ENCODE measurements around the gene ARHGAP44. TPM values are rescaled to one million over a fixed set of nuclear protein-coding genes. Genes with fewer than 3 reads are reported as not detected.

ARHGAP44 gene
- total and polyA plus RNA-seq, 2 of the 8 experiments (the other 6 are each of a cell fraction or from before 2014, with no cell fraction given), result 6.2 to 22.2 TPM

DNA sequence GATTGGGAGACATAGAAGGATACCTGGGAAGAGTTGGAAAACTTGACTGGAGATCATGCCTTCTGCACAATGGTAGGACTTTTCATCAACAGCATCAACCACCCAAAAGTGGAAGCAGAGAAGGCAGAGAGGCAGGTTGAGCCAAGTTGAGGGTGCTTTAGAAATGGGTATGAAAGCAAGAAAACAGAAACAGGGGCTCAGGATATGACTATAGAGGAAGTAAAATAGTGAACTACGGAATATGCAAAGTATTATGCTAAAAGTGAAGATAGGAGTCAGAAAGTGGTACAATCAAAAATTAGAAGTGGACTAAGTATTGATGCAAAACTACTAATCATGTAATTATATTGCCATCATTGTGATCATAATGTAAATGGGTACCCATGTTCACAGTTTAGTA, 16.1 kb upstream of the ARHGAP44 start:
- no peak overlapping the region for H2AK5ac ChIP-seq (ENCODE audit: low read depth, low read length)
- H2BK120ac ChIP-seq (replicated peaks; ENCODE audit: low read depth, low read length), result no peak overlapping the region
- H3K79me1 ChIP-seq (ENCODE audit: low read depth, low read length), result no peaks in the 10 kb centered on the region
- H3K9me3 ChIP-seq (ENCODE audit: insufficient read depth in 2 of 2, low read depth in 1 of 2, low read length in 1 of 2), result no peaks in the 10 kb centered on the region
- H3K56ac ChIP-seq (replicated peaks; ENCODE audit: insufficient read length, low read depth, low read length), result no peak overlapping the region
- ChIA-PET CTCF (ENCODE audit: partially characterized antibody) (no interaction called here), POLR2A (ENCODE audit: partially characterized antibody) (no interaction called here)
- no peak overlapping the region for H3K9ac ChIP-seq (replicated peaks in 1 of 4; ENCODE audit: extremely low read depth in 1 of 4, low read depth in 3 of 4, low read length in 3 of 4)
- no peaks in the 10 kb centered on the region for H3K4me1 ChIP-seq (replicated peaks in 1 of 4; ENCODE audit: control insufficient read depth in 3 of 4, insufficient read depth in 4 of 4, low read length in 3 of 4)
- FAIRE-seq (no peak), DNase-seq (ENCODE audit: low read depth in 1 of 2, low spot score in 2 of 2) (no peak)
- no peak overlapping the region for H3K4me2 ChIP-seq (ENCODE audit: insufficient read depth in 1 of 2, low read depth in 2 of 2, low read length in 2 of 2)
- H3K23ac ChIP-seq (ENCODE audit: insufficient read length), result no peak overlapping the region
- no peak overlapping the region for H4K5ac ChIP-seq (ENCODE audit: insufficient read length, low read depth, low read length)
- no peak overlapping the region for H3K18ac ChIP-seq (ENCODE audit: extremely low read depth, low read length)
- no peak overlapping the region for H2BK15ac ChIP-seq (ENCODE audit: low read length)
- no peaks in the 10 kb centered on the region for H3K27me3 ChIP-seq (replicated peaks in 1 of 4; ENCODE audit: control insufficient read depth in 3 of 4, extremely low read depth in 1 of 4, insufficient read depth in 3 of 4, low read length in 3 of 4)
- TF ChIP-seq ZNF274 (IDR thresholded peaks at IDR 0.05; ENCODE audit: borderline replicate concordance, extremely low read depth, low read length) (no peak), KDM5A (IDR thresholded peaks at IDR 0.05; ENCODE audit: low read length) (no peak), TAF7 (optimal IDR thresholded peaks at IDR 0.05; ENCODE audit: borderline replicate concordance, low read depth, low read length) (no peak)
- H3K4me3 ChIP-seq (ENCODE audit: extremely low read depth in 1 of 4, insufficient read depth in 2 of 4, low read depth in 3 of 4, low read length in 4 of 4), result no peak overlapping the region
- no peak overlapping the region for H3K4ac ChIP-seq (replicated peaks; ENCODE audit: insufficient read length, low read depth, low read length)
- H4K8ac ChIP-seq (ENCODE audit: extremely low read depth, insufficient read depth, low read length), result no peak overlapping the region
- no peak overlapping the region for H3K14ac ChIP-seq (ENCODE audit: insufficient read length)
- no peaks in the 10 kb centered on the region for H4K20me1 ChIP-seq (replicated peaks in 1 of 2; ENCODE audit: control insufficient read depth in 1 of 2, insufficient read depth in 2 of 2, low read length in 2 of 2)
- no peak overlapping the region for H2BK5ac ChIP-seq (ENCODE audit: low read depth, low read length)
- WGBS, 2 experiments (ENCODE audit: extremely low coverage in 1 of 2, insufficient coverage in 1 of 2, insufficient read length in 1 of 2, insufficient replicate concordance in 2 of 2, low coverage in 1 of 2, low lambda C conversion rate in 2 of 2, missing lambda C conversion rate in 1 of 2), result 85% methylated on average over 1 of the region's 1 CpG; no CpG with 5 or more reads in 1 of the 2 experiments
- H4K91ac ChIP-seq (replicated peaks; ENCODE audit: insufficient read length, low read length), result no peak overlapping the region
- H2BK12ac ChIP-seq (ENCODE audit: low read depth, low read length), result no peak overlapping the region
- no peak overlapping the region for H2AFZ ChIP-seq (ENCODE audit: low read length)
- H3K23me2 ChIP-seq (ENCODE audit: low read depth, low read length), result no peaks in the 10 kb centered on the region; the same call in 1 of the 2 replicates
- H2BK20ac ChIP-seq (ENCODE audit: low read length), result no peak overlapping the region
- H3K36me3 ChIP-seq (ENCODE audit: control insufficient read depth in 2 of 4, insufficient read depth in 4 of 4, low read length in 3 of 4), result no peaks in the 10 kb centered on the region
- H3K27ac ChIP-seq (ENCODE audit: low read depth, low read length), result no peak overlapping the region
- no peaks in the 10 kb centered on the region for H3K79me2 ChIP-seq (ENCODE audit: control insufficient read depth in 1 of 2, insufficient read depth in 2 of 2, low read length in 2 of 2)

Data from H1 (cell line).